HG02970 (cell line): ENCODE data around the gene IGFBP3.
A peak's percentile ranks its signal among the peaks of the same experiment; 100 is the strongest.

ENCODE experiments used
- ATAC-seq: cut with Tn5 transposase; IDR thresholded peaks from one replicate; pipeline ENCODE4 v1.9.1; 2021; ENCODE audit warnings: mild to moderate bottlenecking, moderate library complexity, moderate number of reproducible peaks; ENCODE audit not compliant: unreplicated experiment, low FRiP score

The IGFBP3 gene

GRCh38 chr7:45923818-45924217 lies 2.7 kb upstream of the IGFBP3 start:
- ATAC-seq: no peak

- no peak for ATAC-seq
These were observed 2.2 kb upstream of the IGFBP3 start for GRCh38 chr7:45923290-45923689.

GRCh38 chr7:45922810-45923209 lies 1.7 kb upstream of the IGFBP3 start:
- no peak for ATAC-seq

GRCh38 chr7:45921699-45922519 lies 837 bp upstream of the IGFBP3 start:
- no peak for ATAC-seq

DNA sequence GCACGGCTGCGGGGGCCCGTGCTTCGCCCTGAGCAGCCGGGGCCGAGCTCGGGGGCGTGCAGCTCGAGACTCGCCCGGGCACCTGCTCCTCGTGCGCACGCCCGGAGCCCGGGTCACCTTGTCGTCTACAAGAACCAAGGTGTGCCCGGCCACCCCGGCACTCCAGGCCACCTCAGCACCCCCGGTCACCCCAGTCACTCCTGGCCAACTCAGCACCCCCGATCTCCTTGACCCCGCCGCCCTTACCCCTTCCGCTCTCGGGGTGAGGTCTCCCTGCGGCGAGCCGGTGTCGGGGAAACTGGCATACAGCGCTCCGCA lies 268 bp upstream of the IGFBP3 start:
- no peak for ATAC-seq

GRCh38 chr7:45919993-45920459 lies 1.0 kb downstream of the IGFBP3 start:
- ATAC-seq: no peak

DNA sequence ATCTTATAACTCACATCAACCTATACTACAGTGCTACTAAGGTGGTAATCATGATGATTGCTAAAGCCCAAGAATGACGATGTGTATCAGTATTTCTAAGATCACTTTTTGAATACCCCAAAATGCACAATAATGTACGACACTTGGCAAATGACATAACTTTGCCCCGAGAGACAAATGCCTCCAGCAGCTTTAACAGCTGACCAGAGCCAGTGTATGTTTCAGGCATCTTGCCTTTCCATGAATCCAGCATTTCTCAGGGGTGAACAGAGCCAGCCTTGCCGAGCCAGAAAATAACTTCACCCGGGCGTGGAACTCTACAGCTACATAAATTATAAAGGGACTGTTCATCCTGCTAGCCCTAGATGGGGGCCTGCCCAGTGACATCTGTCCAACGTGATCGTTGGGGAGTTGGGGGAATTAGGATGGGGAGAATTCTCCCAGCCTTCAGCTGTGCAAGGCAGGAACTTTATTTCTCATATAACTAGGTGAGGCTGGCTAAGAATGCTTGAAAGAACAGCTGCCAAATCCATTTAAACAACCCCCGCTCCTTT lies 1.8 kb downstream of the IGFBP3 start:
- no peak for ATAC-seq

- no peak for ATAC-seq
These were observed 2.5 kb downstream of the IGFBP3 start for GRCh38 chr7:45918556-45918955.

DNA sequence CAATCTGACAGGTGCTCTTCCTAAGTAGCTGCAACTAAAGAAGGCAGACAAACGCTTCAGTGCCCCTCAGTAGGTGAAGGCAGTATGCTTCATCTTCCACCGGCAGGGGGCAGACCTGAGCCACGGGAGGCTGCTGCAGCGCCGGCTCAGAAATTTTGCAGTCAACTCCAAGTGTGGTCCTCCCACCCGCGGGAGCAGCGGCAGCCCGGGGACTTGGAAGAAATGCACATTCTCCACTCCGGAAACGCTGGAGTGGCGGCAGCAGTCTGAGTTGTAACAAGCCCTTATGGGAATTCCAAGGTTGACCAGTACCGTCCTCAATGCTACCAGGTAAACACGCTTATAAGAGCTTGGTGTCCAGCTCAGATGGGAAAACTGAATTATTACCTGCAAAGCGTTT lies 3.4 kb downstream of the IGFBP3 start:
- peak; percentile 65 for ATAC-seq

DNA sequence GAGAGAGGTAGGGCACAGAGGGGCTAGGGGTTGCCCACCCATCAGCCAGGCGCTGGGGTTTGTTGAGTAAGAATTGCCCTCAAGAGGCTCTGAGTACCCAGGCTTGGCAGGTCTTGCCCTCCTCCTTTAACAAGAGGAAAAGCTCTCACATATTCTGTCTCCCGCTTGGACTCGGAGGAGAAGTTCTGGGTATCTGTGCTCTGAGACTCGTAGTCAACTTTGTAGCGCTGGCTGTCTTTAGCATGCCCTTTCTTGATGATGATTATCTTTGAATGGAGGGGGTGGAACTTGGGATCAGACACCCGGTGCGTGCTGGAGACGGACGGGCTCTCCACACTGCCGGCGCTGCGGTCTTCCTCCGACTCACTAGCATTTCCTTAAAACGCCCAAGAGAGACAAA lies 4.0 kb downstream of the IGFBP3 start:
- no peak for ATAC-seq

- no peak for ATAC-seq
These were observed 5.5 kb downstream of the IGFBP3 start for GRCh38 chr7:45915606-45916005.

- ATAC-seq: no peak
These were observed 6.2 kb downstream of the IGFBP3 start for GRCh38 chr7:45914911-45915310.

GRCh38 chr7:45912972-45913371 lies 8.1 kb downstream of the IGFBP3 start:
- ATAC-seq: no peak

GRCh38 chr7:45911311-45911710 lies 9.8 kb downstream of the IGFBP3 start:
- no peak for ATAC-seq

- no peak for ATAC-seq
These were observed 10.2 kb downstream of the IGFBP3 start for GRCh38 chr7:45910855-45911254.

GRCh38 chr7:45909561-45909960 lies 11.5 kb downstream of the IGFBP3 start:
- no peak for ATAC-seq

DNA sequence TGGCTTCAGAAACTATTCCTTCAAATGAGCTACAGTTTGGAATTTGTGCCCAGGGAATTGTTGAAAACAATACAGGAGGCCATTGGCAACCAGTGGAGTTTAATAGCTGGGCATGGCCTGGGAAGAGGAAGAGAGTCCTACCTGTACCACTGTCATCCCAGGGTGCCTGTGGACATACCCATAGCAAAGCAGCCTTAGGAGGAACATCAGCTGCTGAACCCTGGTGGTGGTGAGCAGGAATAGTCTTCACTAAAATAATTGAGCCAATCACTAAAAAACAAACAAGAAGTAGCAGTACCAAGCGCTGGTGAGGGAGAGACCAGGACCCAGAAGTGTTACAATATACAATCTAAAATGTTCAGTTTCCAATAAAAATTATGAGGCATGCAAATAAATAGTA lies 18.3 kb downstream of the IGFBP3 start:
- ATAC-seq: no peak

DNA sequence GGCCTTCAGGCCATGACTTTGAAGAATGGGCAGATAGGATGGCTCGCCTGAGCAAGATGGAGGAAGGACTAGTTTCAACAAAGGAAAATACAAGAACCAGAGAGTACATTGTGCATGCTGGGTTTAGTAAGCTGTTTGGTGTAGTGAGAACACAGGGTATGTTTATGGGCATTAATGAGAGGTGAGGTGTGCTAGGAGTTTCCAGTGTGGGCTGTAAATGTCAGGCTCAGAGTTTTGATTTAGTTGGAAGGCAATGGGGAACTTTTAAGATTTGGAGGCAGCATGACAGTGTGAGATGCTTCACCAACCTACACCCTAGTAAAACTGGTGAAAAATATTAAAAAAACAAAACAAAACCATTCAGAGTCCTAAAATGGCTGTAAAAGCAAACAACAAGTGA lies 19.5 kb downstream of the IGFBP3 start:
- ATAC-seq: no peak

DNA sequence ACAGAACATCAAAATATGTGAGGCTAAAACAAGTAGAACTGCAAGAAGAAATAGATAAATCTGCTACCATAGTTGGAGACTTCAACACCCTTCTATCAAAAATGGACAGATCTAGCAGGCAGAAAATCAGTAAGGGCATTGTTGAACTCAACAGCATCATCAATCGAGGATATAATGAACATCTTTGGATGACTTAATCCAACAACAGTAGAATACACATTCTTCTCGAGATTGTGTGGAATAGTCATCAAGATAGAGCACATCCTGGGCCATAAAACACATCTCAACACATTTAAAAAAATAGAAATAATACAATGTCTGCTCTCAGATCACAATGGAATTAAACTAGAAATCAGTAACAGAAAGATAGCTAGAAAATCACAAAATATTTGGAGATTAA lies 22.9 kb downstream of the IGFBP3 start:
- ATAC-seq: no peak

GRCh38 chr7:45897042-45897690 lies 23.9 kb downstream of the IGFBP3 start:
- no peak for ATAC-seq

GRCh38 chr7:45894665-45895062 lies 26.4 kb downstream of the IGFBP3 start:
- no peak for ATAC-seq
